Measurements from ENCODE around the gene SLC5A11. TPM values are rescaled to one million over a fixed set of nuclear protein-coding genes. Genes with fewer than 3 reads are reported as not detected.

The SLC5A11 gene
- total RNA-seq, 1 donor from 2014 or later = 0.22 TPM

DNA sequence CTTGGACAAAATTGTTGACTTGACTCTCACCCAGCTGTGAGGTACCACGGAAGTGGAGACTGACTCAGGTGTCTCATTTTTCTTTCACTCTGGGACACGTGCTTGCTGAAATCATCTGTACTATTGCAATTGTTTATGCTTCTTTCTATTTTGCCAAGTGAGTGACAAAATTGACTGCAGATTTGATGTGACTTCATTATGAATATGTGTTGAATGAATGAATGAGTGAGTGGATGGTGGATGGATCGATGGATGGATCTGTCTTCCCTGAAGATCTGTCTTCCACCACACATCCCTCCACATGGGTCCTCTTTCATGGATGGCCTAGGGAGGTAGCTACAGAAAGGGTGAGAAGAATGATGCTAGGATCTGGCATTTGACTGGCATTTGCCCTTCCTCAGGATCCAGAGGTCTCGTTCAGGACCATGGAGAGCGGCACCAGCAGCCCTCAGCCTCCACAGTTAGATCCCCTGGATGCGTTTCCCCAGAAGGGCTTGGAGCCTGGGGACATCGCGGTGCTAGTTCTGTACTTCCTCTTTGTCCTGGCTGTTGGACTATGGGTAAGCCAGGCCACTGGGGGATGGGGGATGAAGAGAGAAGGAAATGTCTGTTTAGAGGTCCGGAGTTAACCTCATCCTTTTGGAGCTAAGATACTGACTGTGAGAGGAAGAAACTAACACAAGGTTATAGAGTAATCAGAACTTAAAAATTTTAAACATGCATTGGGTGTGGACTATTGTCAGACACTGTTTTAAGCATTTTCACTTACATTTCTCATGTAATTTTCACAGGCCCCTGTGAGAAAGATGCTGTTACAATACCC lies 12.7 kb downstream of the SLC5A11 start:
- no peak overlapping the region for H3K27ac Mint-ChIP-seq
- DNase-seq (peak; percentile 19), ATAC-seq (ENCODE audit: low read depth) (no peak)
- CTCF ChIA-PET = no interaction called here
- H3K4me3 Mint-ChIP-seq = no peak overlapping the region
- H3K9me3 Mint-ChIP-seq = no peaks in the 10 kb centered on the region
- TF ChIP-seq, protein P1, sequence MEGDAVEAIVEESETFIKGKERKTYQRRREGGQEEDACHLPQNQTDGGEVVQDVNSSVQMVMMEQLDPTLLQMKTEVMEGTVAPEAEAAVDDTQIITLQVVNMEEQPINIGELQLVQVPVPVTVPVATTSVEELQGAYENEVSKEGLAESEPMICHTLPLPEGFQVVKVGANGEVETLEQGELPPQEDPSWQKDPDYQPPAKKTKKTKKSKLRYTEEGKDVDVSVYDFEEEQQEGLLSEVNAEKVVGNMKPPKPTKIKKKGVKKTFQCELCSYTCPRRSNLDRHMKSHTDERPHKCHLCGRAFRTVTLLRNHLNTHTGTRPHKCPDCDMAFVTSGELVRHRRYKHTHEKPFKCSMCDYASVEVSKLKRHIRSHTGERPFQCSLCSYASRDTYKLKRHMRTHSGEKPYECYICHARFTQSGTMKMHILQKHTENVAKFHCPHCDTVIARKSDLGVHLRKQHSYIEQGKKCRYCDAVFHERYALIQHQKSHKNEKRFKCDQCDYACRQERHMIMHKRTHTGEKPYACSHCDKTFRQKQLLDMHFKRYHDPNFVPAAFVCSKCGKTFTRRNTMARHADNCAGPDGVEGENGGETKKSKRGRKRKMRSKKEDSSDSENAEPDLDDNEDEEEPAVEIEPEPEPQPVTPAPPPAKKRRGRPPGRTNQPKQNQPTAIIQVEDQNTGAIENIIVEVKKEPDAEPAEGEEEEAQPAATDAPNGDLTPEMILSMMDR (IDR thresholded peaks at IDR 0.05) = no peak
- intact Hi-C loops (cut with micrococcal nuclease) = no loop called here
- POLR2A ChIA-PET = no interaction called here
- H3K27me3 Mint-ChIP-seq = peaks cover 7% of the 10 kb centered on the region
- no peaks in the 10 kb centered on the region for H3K36me3 Mint-ChIP-seq (ENCODE audit: low read depth)
- no peaks in the 10 kb centered on the region for H3K4me1 Mint-ChIP-seq

DNA sequence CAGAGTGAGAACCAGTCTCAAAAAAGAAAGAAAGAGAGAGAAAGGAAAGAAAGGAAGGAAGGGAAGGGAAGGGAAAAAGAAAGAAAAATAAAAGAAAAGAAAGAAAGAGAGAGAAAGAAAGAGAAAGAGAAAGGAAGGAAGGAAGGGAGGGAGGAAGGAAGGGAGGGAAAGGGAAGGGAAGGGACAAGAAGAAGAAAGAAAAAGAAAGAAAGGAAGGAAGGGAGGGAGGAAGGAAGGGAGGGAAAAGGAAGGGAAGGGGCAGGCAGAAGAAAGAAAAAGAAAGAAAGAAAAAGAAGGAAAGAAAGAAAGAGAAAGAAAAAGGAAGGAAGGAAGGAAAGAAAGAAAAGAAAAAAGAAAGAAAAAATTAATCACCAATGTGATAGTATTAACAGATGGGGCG lies 15.7 kb downstream of the SLC5A11 start:
- H3K4me3 Mint-ChIP-seq = no peak overlapping the region
- TF ChIP-seq, protein P1 (IDR thresholded peaks at IDR 0.05) = no peak
- intact Hi-C loops (cut with micrococcal nuclease) = no loop called here
- DNase-seq (no peak), ATAC-seq (ENCODE audit: low read depth) (no peak)
- H3K9me3 Mint-ChIP-seq = peaks cover 13% of the 10 kb centered on the region
- ChIA-PET CTCF (no interaction called here), POLR2A (no interaction called here)
- H3K36me3 Mint-ChIP-seq (ENCODE audit: low read depth) = peaks cover 4% of the 10 kb centered on the region
- no peak overlapping the region for H3K27ac Mint-ChIP-seq
- no peaks in the 10 kb centered on the region for H3K4me1 Mint-ChIP-seq
- H3K27me3 Mint-ChIP-seq = peaks cover 19% of the 10 kb centered on the region

DNA sequence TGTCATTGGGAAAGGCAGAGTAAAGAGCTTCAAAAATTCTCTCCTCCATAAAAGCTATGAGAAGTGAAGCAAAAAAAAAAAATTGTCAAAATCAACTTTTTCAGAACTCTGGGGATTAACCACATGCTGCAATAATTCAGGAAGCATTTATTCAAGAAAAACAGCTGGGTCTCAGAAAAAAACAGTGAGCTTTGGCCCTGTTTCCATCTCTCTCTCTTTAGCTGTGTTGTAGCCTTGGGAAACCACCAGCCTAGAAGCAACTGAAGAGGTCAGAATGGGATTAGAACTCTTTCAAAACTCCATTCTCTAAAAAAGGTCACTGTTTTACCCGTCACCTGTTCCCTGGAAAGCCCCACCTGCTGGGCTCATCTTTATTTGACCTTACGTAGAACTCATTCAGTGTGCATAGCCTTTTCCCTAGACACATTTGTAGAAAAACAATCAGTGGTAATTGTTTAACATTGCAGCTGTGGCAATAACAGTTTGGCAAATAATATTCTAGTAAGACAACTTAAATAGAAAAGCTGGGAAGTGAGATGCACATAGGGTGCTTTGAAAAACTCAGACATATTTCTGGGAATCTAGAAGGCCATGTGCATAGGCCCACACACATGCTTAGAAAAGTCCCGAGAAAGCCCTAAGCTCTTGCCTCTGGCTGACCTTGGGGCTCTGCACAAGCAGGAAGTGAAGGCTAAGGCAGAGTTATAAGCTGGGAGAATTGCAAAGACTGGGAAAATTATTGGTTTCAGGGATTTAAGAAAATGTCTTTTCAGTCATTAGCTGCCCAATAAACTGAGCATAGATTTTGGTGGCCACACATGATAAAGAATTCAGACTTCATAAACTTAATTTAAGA lies 18.0 kb downstream of the SLC5A11 start:
- intact Hi-C loops (cut with micrococcal nuclease) = no loop called here
- ChIA-PET CTCF (no interaction called here), POLR2A (no interaction called here)
- Mint-ChIP-seq H3K4me3 (no peak overlapping the region), H3K36me3 (ENCODE audit: low read depth) (peaks cover 4% of the 10 kb centered on the region), H3K27ac (no peak overlapping the region), H3K27me3 (peaks cover 13% of the 10 kb centered on the region), H3K4me1 (no peaks in the 10 kb centered on the region), H3K9me3 (peaks cover 13% of the 10 kb centered on the region)
- TF ChIP-seq, protein P1 (IDR thresholded peaks at IDR 0.05) = no peak
- ATAC-seq (ENCODE audit: low read depth) (no peak), DNase-seq (no peak)

DNA sequence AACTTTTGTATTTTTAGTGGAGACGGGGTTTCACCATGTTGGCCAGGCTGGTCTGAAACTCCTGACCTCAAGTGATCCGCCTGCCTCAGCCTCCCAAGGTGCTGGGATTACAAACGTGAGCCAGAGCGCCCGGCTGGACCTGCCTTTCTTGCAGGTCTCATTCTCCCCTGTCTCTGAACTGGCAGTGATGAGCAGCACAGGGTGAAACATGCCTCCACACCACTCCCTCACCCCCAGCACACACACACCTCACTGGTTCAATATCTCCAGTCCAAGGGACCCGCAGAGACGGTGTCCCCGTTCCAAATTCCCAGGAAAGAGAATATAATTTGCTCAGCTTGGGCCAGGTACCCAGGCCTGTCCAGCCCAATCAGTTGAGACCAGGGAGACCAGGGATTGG lies 23.3 kb downstream of the SLC5A11 start:
- Mint-ChIP-seq H3K36me3 (ENCODE audit: low read depth) (peaks cover 4% of the 10 kb centered on the region), H3K27me3 (peaks cover 6% of the 10 kb centered on the region), H3K4me3 (no peak overlapping the region), H3K4me1 (no peaks in the 10 kb centered on the region), H3K9me3 (peaks cover 11% of the 10 kb centered on the region), H3K27ac (no peak overlapping the region)
- ATAC-seq (ENCODE audit: low read depth) = no peak
- POLR2A ChIA-PET = no interaction called here
- no peak for DNase-seq
- TF ChIP-seq, protein P1 (IDR thresholded peaks at IDR 0.05) = no peak
- CTCF ChIA-PET = no interaction called here
- intact Hi-C loops (cut with micrococcal nuclease) = no loop called here

DNA sequence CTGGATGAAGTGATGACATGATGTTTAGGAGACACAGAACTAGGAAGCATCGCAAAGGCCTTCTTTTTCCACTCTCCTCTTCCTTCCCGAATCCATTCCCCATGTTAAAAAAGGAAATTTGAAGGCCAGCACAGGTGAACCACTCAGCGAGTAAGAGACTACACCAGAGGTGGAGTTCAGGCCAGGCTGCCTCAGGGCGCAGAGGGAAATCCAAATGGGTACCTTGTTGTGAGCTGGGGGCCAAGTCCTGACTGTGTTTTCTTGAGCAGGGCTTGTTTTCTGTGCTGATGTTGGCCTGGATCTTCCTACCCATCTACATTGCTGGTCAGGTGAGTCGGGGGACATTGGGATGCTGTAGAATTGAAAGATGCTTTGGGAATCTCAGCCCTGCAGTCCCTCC lies 26.1 kb downstream of the SLC5A11 start:
- Mint-ChIP-seq H3K4me1 (no peaks in the 10 kb centered on the region), H3K4me3 (no peak overlapping the region), H3K27ac (no peak overlapping the region), H3K27me3 (peaks cover 4% of the 10 kb centered on the region), H3K9me3 (peaks cover 2% of the 10 kb centered on the region), H3K36me3 (ENCODE audit: low read depth) (no peaks in the 10 kb centered on the region)
- ATAC-seq (ENCODE audit: low read depth) = no peak
- ChIA-PET POLR2A (no interaction called here), CTCF (no interaction called here)
- intact Hi-C loops (cut with micrococcal nuclease) = no loop called here
- TF ChIP-seq, protein P1 (IDR thresholded peaks at IDR 0.05) = no peak
- no peak for DNase-seq

All from activated B cell treated with CpG ODN at 0.5 μM for 24 hours (primary cell).